GM21737 (cell line): ENCODE results near the gene ZBTB25.

ENCODE experiments used
- ATAC-seq: cut with Tn5 transposase; IDR thresholded peaks from one replicate; pipeline ENCODE4 v1.9.1; 2021; ENCODE audit warnings: mild to moderate bottlenecking, moderate library complexity; ENCODE audit not compliant: unreplicated experiment

ZBTB25 gene

DNA sequence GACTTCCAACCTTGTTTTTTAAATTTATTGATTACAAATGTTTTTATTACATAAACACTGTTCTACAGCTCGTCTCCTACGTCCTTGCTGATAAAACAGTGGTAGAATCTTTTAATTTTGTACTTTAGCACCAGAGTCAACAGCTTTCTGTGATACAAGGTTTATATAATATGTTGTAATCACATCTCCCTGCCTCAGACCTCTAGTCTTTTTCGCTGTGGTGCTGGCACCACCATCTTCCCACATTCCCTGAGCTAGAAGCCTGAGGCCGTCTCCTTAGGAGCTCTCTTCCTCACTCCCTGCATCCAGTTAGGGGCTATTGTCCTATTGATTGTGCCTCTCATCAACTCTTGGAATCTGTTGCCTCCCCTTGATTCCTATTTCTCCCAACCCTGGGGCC is 98.3 kb downstream of the ZBTB25 start:
- no peak for ATAC-seq

DNA sequence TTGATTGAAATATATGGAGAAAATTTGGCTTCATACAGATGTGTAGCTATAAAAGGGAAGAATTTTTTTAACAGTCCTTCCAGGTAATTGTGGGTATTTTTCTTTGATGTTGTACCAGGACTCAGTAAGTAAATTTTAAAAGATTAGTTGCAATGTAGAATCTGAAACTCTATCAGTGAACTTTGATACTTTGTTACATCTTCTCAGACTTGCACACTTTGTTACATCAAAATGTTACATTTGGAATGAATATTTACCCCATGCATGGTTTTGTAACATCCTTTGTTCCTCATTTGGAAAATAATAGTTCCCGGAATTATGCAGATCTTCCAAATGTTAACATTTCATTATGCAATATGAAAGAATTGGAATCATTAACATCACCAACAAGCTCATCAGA is 101.7 kb downstream of the ZBTB25 start:
- ATAC-seq = no peak

DNA sequence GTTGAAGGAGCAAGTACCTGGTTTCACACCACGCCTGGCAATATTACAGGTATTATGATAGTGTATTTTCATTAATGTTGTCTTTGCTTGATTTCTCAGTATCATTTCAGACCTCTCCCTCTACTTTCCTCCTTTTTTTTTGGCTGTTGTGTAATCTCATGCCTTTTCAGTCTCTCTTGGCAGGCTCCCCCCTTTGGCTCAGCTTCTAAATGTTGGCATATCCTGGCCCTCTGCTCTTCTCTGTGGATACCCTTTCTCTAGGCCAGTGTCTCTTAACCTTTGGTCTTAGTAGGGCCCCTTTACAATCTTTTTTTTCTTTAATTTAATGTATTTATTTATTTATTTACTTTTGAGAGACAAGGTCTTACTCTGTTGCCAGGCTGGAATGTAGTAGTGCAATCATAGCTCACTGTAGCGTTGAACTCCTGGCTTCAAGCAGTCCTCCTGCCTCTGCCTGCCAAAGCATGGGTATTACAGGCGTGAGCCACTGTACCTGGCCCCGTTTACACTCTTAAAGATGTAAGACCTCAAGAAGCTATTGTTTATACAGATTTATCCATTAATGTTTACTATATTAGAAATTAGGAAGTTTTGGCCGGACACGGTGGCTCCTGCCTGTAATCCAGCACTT is 102.7 kb downstream of the ZBTB25 start:
- no peak for ATAC-seq
